Measurements from ENCODE around the gene CCDC12.

Gene CCDC12

DNA sequence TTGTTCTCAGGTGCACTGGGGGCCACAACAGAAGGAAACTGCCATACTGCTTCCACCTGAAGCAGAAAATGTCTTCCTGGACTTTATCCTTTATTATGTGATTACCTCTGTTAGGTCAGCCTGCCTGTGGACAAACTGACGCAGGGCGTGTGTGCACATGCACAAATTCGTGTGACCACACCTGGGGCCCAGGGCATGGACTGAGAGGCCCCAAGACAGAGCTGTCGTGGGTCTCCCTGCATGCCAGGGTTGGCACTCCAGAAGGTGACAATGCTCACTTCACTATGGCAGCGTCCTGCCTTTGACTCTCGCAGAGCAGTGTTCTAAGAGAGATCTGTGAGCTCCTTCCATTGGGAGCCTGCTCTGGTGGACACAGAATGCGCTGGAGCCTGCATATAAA is 34.5 kb downstream of the CCDC12 start:
- peaks cover 36% of the 10 kb centered on the region for H3K36me3 ChIP-seq (ENCODE audit: control insufficient read depth, insufficient read depth, low read length)
- H3K27me3 ChIP-seq (replicated peaks; ENCODE audit: control insufficient read depth, insufficient read depth, low read length, poor library complexity, severe bottlenecking), result no peaks in the 10 kb centered on the region
- H3K4me1 ChIP-seq (ENCODE audit: control insufficient read depth, insufficient read depth, low read length, poor library complexity, severe bottlenecking), result peaks cover 28% of the 10 kb centered on the region
- no peak overlapping the region for H3K4me3 ChIP-seq (ENCODE audit: insufficient read depth, low read depth, low read length, poor library complexity, severe bottlenecking)
- H3K9me3 ChIP-seq (ENCODE audit: control insufficient read depth, low read length), result no peaks in the 10 kb centered on the region
- no peak overlapping the region for H3K27ac ChIP-seq (ENCODE audit: insufficient read depth, low read length, poor library complexity, severe bottlenecking)
- no peak for DNase-seq

DNA sequence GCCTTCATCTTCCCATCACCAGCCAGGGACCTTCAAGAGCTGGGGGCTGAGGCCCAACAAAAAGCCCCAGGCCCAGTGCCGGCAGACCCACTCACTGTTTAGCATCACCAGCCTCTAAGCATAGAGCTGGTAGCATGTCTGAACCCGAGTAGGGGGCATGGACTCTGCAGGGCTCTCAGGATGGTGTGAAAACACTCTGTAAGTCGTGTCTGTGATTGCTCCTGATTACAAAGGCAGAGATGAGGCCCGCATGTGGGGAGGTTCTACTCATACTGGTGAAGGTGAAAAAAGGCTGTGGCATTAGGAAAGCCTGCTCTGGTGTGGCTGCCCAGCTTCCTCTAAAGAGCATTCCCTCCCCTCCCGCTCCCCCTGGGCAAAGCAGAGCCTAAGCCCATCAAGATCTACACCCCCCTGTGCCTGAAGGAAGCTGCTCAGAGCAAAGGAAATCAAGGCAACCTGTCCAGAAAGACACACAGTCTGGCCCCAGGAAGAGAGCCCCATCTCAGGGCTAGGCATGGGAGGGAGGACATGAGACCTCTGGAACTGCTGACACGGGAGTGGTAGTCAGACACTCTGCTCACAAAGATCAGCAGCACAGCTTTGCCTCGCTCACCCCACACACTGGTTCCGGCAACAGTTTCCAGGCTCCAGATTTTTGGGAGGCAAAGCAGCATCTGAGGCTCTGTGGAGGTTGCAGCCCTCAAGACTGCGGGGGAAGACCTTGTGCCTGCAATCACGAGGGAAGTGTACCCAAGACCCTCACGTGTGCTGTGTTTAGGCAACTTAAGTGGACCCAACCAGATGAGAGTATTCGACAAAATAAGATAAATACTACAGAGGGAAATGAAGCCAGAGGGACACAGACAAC is 36.7 kb downstream of the CCDC12 start:
- Histone ChIP-seq H3K27me3 (replicated peaks; ENCODE audit: control insufficient read depth, insufficient read depth, low read length, poor library complexity, severe bottlenecking) (no peaks in the 10 kb centered on the region), H3K27ac (ENCODE audit: insufficient read depth, low read length, poor library complexity, severe bottlenecking) (no peak overlapping the region), H3K36me3 (ENCODE audit: control insufficient read depth, insufficient read depth, low read length) (peaks cover 47% of the 10 kb centered on the region), H3K4me3 (ENCODE audit: insufficient read depth, low read depth, low read length, poor library complexity, severe bottlenecking) (no peak overlapping the region), H3K4me1 (ENCODE audit: control insufficient read depth, insufficient read depth, low read length, poor library complexity, severe bottlenecking) (peaks cover 9% of the 10 kb centered on the region), H3K9me3 (ENCODE audit: control insufficient read depth, low read length) (no peaks in the 10 kb centered on the region)
- no peak for DNase-seq

DNA sequence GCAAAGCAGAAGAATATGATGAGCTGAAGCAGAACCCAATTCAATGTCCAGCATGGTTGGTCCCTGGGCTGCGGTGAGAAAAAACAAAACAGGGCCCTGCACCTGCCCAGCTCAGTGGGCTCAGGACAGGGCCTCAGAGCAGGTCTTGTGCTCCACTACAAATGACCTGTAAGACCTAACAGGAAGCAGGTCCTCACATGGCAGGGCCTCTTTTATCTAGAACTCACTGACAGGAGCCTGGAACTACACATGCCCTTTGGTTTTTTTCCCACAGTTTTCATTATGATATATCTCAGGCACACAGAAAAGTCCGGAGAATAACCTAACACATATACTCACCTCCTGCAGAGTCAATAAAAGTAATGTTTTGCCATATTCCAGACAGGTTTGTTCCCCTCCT is 38.4 kb downstream of the CCDC12 start:
- H3K27ac ChIP-seq (ENCODE audit: insufficient read depth, low read length, poor library complexity, severe bottlenecking), result no peak overlapping the region
- no peaks in the 10 kb centered on the region for H3K9me3 ChIP-seq (ENCODE audit: control insufficient read depth, low read length)
- DNase-seq, result no peak
- H3K36me3 ChIP-seq (ENCODE audit: control insufficient read depth, insufficient read depth, low read length), result peaks cover 47% of the 10 kb centered on the region
- H3K4me1 ChIP-seq (ENCODE audit: control insufficient read depth, insufficient read depth, low read length, poor library complexity, severe bottlenecking), result peaks cover 5% of the 10 kb centered on the region
- no peaks in the 10 kb centered on the region for H3K27me3 ChIP-seq (replicated peaks; ENCODE audit: control insufficient read depth, insufficient read depth, low read length, poor library complexity, severe bottlenecking)
- H3K4me3 ChIP-seq (ENCODE audit: insufficient read depth, low read depth, low read length, poor library complexity, severe bottlenecking), result no peak overlapping the region

DNA sequence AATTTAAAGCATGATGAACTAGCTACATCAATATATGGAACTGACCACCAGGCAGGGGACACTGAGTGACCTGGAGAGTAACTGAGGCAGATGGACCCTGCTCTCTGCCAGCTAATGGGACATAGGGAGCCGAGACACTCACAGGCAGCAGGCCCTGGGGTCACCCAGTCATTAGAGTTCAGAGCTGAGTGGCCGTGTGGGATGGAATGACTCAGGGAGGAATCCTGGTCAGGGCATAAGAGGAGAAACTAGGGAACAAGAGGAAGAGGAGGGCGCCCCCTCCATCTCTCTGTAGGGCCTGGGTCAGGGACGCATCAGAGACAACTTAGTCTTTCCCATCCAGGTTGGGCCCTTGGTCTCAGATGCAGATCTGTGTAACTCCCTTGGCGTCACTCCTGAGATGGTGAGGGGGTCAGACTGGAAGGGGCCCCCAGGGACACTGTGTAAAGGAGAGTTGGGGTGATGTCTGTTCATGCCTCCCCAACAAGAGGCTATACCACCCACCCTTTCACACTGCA is 39.8 kb downstream of the CCDC12 start:
- Histone ChIP-seq H3K27me3 (replicated peaks; ENCODE audit: control insufficient read depth, insufficient read depth, low read length, poor library complexity, severe bottlenecking) (no peaks in the 10 kb centered on the region), H3K27ac (ENCODE audit: insufficient read depth, low read length, poor library complexity, severe bottlenecking) (no peak overlapping the region), H3K4me3 (ENCODE audit: insufficient read depth, low read depth, low read length, poor library complexity, severe bottlenecking) (no peak overlapping the region), H3K36me3 (ENCODE audit: control insufficient read depth, insufficient read depth, low read length) (peaks cover 41% of the 10 kb centered on the region), H3K4me1 (ENCODE audit: control insufficient read depth, insufficient read depth, low read length, poor library complexity, severe bottlenecking) (peaks cover 18% of the 10 kb centered on the region), H3K9me3 (ENCODE audit: control insufficient read depth, low read length) (no peaks in the 10 kb centered on the region)
- no peak for DNase-seq

- Histone ChIP-seq H3K4me1 (ENCODE audit: control insufficient read depth, insufficient read depth, low read length, poor library complexity, severe bottlenecking) (peaks cover 25% of the 10 kb centered on the region), H3K9me3 (ENCODE audit: control insufficient read depth, low read length) (no peaks in the 10 kb centered on the region), H3K36me3 (ENCODE audit: control insufficient read depth, insufficient read depth, low read length) (peaks cover 39% of the 10 kb centered on the region), H3K27me3 (replicated peaks; ENCODE audit: control insufficient read depth, insufficient read depth, low read length, poor library complexity, severe bottlenecking) (no peaks in the 10 kb centered on the region), H3K4me3 (ENCODE audit: insufficient read depth, low read depth, low read length, poor library complexity, severe bottlenecking) (no peak overlapping the region), H3K27ac (ENCODE audit: insufficient read depth, low read length, poor library complexity, severe bottlenecking) (no peak overlapping the region)
- DNase-seq, result no peak
These were observed 40.5 kb downstream of the CCDC12 start for GRCh38 chr3:46935989-46936558.

DNA sequence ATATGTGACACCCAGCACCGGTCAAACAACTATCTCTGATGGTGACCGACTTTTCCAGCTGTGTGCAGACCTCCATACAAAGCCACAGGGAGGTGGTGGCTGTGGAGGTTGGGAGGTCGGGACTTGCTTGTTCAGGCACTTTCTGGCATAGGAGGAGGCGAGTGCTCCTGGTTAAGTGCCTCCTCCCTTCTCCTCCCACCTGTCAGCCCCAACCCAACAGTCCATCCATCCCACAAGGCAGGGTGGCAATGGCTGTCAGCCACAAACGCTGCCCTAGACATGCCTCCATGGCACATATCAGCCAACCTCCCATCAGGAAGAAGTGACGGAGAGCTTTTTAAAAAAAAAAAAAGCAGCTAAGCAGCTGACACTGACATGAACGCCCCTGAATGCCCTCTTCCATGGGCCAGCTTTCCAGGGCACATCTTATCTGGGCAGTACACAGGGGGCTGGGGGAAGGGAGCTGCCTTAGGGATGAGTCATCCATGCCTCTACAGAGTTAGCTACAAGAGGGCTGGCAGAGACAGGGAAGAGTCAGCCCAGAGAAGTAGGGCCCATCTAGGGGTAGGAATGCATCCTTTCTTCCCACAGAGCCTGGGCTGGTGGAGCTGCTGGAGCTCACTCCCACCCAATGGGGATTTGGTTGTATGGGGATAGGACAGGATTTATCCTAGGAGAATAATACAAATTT is 41.2 kb downstream of the CCDC12 start:
- H3K27me3 ChIP-seq (replicated peaks; ENCODE audit: control insufficient read depth, insufficient read depth, low read length, poor library complexity, severe bottlenecking), result no peaks in the 10 kb centered on the region
- no peak overlapping the region for H3K4me3 ChIP-seq (ENCODE audit: insufficient read depth, low read depth, low read length, poor library complexity, severe bottlenecking)
- H3K4me1 ChIP-seq (ENCODE audit: control insufficient read depth, insufficient read depth, low read length, poor library complexity, severe bottlenecking), result peaks cover 29% of the 10 kb centered on the region
- H3K27ac ChIP-seq (ENCODE audit: insufficient read depth, low read length, poor library complexity, severe bottlenecking), result no peak overlapping the region
- peaks cover 33% of the 10 kb centered on the region for H3K36me3 ChIP-seq (ENCODE audit: control insufficient read depth, insufficient read depth, low read length)
- H3K9me3 ChIP-seq (ENCODE audit: control insufficient read depth, low read length), result no peaks in the 10 kb centered on the region
- DNase-seq, result no peak

DNA sequence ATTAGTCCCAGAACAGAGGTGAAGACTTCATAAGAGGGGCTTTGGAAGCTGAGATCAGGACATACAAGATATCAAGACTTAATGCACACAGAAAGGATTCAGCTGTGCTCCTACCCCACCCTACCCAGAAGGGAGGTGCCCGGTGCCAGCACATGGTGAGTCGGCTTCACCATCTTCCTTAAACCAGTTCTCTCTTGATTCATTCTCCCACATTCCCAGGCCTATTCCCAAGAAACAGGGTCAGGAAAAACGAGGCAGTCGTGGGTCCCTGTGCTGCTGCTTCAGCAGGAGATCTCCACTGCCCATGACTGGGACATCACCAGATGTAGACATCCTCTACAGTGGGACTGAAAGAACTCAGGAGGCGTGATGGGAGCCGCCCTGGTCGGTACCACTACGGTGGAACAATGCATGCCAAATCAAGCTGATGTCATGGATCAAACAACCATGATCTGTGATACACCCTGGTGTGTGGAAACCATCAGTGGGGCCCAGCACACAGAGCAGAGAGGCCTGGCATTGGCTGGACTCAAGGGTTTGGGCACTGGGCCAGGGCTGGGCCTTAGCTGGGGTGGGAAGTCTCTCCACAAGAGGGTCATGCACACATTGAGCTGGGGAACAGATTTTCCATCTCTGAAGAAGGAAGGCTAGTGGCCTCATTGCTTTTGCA is 41.9 kb downstream of the CCDC12 start:
- no peaks in the 10 kb centered on the region for H3K9me3 ChIP-seq (ENCODE audit: control insufficient read depth, low read length)
- peaks cover 28% of the 10 kb centered on the region for H3K36me3 ChIP-seq (ENCODE audit: control insufficient read depth, insufficient read depth, low read length)
- no peak overlapping the region for H3K4me3 ChIP-seq (ENCODE audit: insufficient read depth, low read depth, low read length, poor library complexity, severe bottlenecking)
- DNase-seq, result no peak
- H3K27me3 ChIP-seq (replicated peaks; ENCODE audit: control insufficient read depth, insufficient read depth, low read length, poor library complexity, severe bottlenecking), result no peaks in the 10 kb centered on the region
- no peak overlapping the region for H3K27ac ChIP-seq (ENCODE audit: insufficient read depth, low read length, poor library complexity, severe bottlenecking)
- peaks cover 29% of the 10 kb centered on the region for H3K4me1 ChIP-seq (ENCODE audit: control insufficient read depth, insufficient read depth, low read length, poor library complexity, severe bottlenecking)

DNA sequence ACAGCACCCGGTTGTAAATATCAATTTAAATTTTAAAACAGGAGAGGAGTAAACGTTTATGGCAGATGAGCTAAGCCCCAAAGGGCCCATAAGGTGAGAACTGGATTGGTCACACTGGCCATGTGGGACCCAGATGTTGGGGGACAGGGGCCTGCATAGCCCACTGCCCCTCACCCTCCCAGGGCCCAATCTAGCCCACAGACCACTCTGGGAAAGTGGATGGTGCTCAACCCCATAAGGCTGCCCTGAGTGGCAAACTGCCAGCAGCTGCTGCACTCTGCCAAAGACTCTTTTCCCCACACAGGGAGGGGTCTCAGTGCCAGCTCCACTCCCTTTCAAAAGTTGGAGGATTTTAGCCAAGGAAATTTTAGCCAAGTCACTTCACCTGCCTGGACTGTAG is 42.5 kb downstream of the CCDC12 start:
- no peak for DNase-seq
- Histone ChIP-seq H3K4me1 (ENCODE audit: control insufficient read depth, insufficient read depth, low read length, poor library complexity, severe bottlenecking) (peaks cover 29% of the 10 kb centered on the region), H3K27ac (ENCODE audit: insufficient read depth, low read length, poor library complexity, severe bottlenecking) (no peak overlapping the region), H3K4me3 (ENCODE audit: insufficient read depth, low read depth, low read length, poor library complexity, severe bottlenecking) (no peak overlapping the region), H3K27me3 (replicated peaks; ENCODE audit: control insufficient read depth, insufficient read depth, low read length, poor library complexity, severe bottlenecking) (no peaks in the 10 kb centered on the region), H3K36me3 (ENCODE audit: control insufficient read depth, insufficient read depth, low read length) (peaks cover 24% of the 10 kb centered on the region), H3K9me3 (ENCODE audit: control insufficient read depth, low read length) (no peaks in the 10 kb centered on the region)

GRCh38 chr3:46933261-46933660 is 43.3 kb downstream of the CCDC12 start:
- Histone ChIP-seq H3K27me3 (replicated peaks; ENCODE audit: control insufficient read depth, insufficient read depth, low read length, poor library complexity, severe bottlenecking) (no peaks in the 10 kb centered on the region), H3K4me1 (ENCODE audit: control insufficient read depth, insufficient read depth, low read length, poor library complexity, severe bottlenecking) (peaks cover 29% of the 10 kb centered on the region), H3K4me3 (ENCODE audit: insufficient read depth, low read depth, low read length, poor library complexity, severe bottlenecking) (no peak overlapping the region), H3K9me3 (ENCODE audit: control insufficient read depth, low read length) (no peaks in the 10 kb centered on the region), H3K27ac (ENCODE audit: insufficient read depth, low read length, poor library complexity, severe bottlenecking) (no peak overlapping the region), H3K36me3 (ENCODE audit: control insufficient read depth, insufficient read depth, low read length) (peaks cover 22% of the 10 kb centered on the region)
- no peak for DNase-seq

Measured in effector memory CD4-positive, alpha-beta T cell (primary cell).